Keratinocyte (primary cell): ENCODE measurements around the gene ITPKB. TPM values are rescaled to one million over a fixed set of nuclear protein-coding genes. Genes with fewer than 3 reads are reported as not detected.
A peak's percentile ranks its signal among the peaks of the same experiment; 100 is the strongest.

ENCODE experiments used
- DNase-seq: peaks from one replicate; pipeline ENCODE4 v3.0.0-alpha.2; 2011; ENCODE audit warnings: low read depth, missing footprints, low spot score
- FAIRE-seq: peaks from 2 replicates; lab custom pipeline; 2011; peaks lifted over from hg19 to GRCh38; lab: Jason Lieb, UNC
- H2AFZ ChIP-seq: 2 replicates; pipeline ENCODE4 v1.6.0; 2012; ENCODE audit warnings: low read length, control low read depth, inconsistent platforms; ENCODE audit not compliant: control insufficient read depth
- H3K27ac ChIP-seq: 2 replicates; pipeline ENCODE4 v1.5.1; 2011; ENCODE audit warnings: low read length; ENCODE audit not compliant: control insufficient read depth, insufficient read depth
- H3K27me3 ChIP-seq: 3 replicates; pipeline ENCODE4 v1.6.0; 2011; ENCODE audit warnings: low read length; ENCODE audit not compliant: control insufficient read depth, insufficient read depth; ENCODE audit errors: extremely low read depth
- H3K36me3 ChIP-seq, 2 experiments: 2 replicates in 1 of 2; 3 replicates in 1 of 2; pipeline ENCODE4 v1.5.1; 2011; ENCODE audit warnings: low read length in 2 of 2, mild to moderate bottlenecking in 1 of 2; ENCODE audit not compliant: control insufficient read depth in 2 of 2, insufficient read depth in 2 of 2; ENCODE audit errors: extremely low read depth in 1 of 2
- H3K4me1 ChIP-seq: 3 replicates; pipeline ENCODE4 v1.5.1; 2011; ENCODE audit warnings: low read length; ENCODE audit not compliant: control insufficient read depth, insufficient read depth; ENCODE audit errors: extremely low read depth
- H3K4me2 ChIP-seq: 3 replicates; pipeline ENCODE4 v1.6.0; 2011; ENCODE audit warnings: low read depth, low read length; ENCODE audit not compliant: control insufficient read depth, insufficient read depth; ENCODE audit errors: extremely low read depth
- H3K4me3 ChIP-seq, 3 experiments: fragments of 200-600 bp in 1 of 3; sonication (generic) in 1 of 3; 2 replicates in 2 of 3; 3 replicates in 1 of 3; pipeline ENCODE4 v1.5.1; 2011 to 2016; ENCODE audit warnings: low read length in 3 of 3, mild to moderate bottlenecking in 3 of 3, control low read depth in 2 of 3, inconsistent platforms in 1 of 3, low read depth in 1 of 3, mixed read lengths in 1 of 3, mixed run types in 1 of 3, moderate library complexity in 1 of 3; ENCODE audit not compliant: control insufficient read depth in 2 of 3, insufficient read depth in 2 of 3; ENCODE audit errors: extremely low read depth in 1 of 3
- H3K79me2 ChIP-seq: 2 replicates; pipeline ENCODE4 v1.6.0; 2012; ENCODE audit warnings: low read length; ENCODE audit not compliant: control insufficient read depth, insufficient read depth
- H3K9ac ChIP-seq: 3 replicates; pipeline ENCODE4 v1.6.0; 2011; ENCODE audit warnings: low read length; ENCODE audit not compliant: control insufficient read depth, insufficient read depth; ENCODE audit errors: extremely low read depth
- H3K9me1 ChIP-seq: 3 replicates; pipeline ENCODE4 v1.6.0; 2011; ENCODE audit warnings: low read length; ENCODE audit not compliant: control insufficient read depth, insufficient read depth; ENCODE audit errors: extremely low read depth
- H3K9me3 ChIP-seq: 2 replicates; pipeline ENCODE4 v1.5.1; 2012; ENCODE audit warnings: low read depth, low read length; ENCODE audit not compliant: control insufficient read depth
- H4K20me1 ChIP-seq: 3 replicates; pipeline ENCODE4 v1.6.0; 2011; ENCODE audit warnings: low read length; ENCODE audit not compliant: control insufficient read depth, insufficient read depth; ENCODE audit errors: extremely low read depth
- EZH2 ChIP-seq: IDR thresholded peaks from one replicate; pipeline ENCODE4 v1.6.1; 2012; ENCODE audit warnings: inconsistent platforms, mild to moderate bottlenecking, low read length, moderate library complexity
- dilution Hi-C: fragments of 300-500 bp; cut with MboI; formaldehyde crosslinking; loops from one replicate; pipeline ENCODE4 v1.7.0; 2020; ENCODE audit warnings: low sequenced_read_pairs; ENCODE audit not compliant: extremely low pct_ligation_motif_present
- polyA plus RNA-seq, 5 experiments: library from polyadenylated mRNA; depleted of rRNA in 3 of 5; stranded (reverse) in 3 of 5; stranded (forward) in 1 of 5; unstranded in 1 of 5; fragments of >200 nt; gene quantifications; 1 replicate in 1 of 5; 2 replicates in 3 of 5; 3 replicates in 1 of 5; pipeline versions ENCODE4 v1.2.1 to v1.2.3, GENCODE V29; 2011 to 2012; ENCODE audit warnings: missing spikeins in 2 of 5, low read depth in 1 of 5, low replicate concordance in 1 of 5
- TF ChIP-seq, protein P1 (sequence below), 3 experiments: IDR thresholded peaks in 1 of 3; conservative IDR thresholded peaks in 1 of 3; optimal IDR thresholded peaks in 1 of 3; 2 replicates in 2 of 3; 3 replicates in 1 of 3; pipeline versions ENCODE3 to v1.5.1; 2011; ENCODE audit warnings: low read length in 3 of 3, mild to moderate bottlenecking in 3 of 3, moderate library complexity in 2 of 3, control low read depth in 1 of 3, inconsistent platforms in 1 of 3; ENCODE audit not compliant: insufficient read depth in 2 of 3; ENCODE audit errors: extremely low read depth in 1 of 3

Gene ITPKB
- polyA plus RNA-seq, 1 donor (not counting 4 experiments of a cell fraction or from before 2014, with no cell fraction given): 3.2 TPM

DNA sequence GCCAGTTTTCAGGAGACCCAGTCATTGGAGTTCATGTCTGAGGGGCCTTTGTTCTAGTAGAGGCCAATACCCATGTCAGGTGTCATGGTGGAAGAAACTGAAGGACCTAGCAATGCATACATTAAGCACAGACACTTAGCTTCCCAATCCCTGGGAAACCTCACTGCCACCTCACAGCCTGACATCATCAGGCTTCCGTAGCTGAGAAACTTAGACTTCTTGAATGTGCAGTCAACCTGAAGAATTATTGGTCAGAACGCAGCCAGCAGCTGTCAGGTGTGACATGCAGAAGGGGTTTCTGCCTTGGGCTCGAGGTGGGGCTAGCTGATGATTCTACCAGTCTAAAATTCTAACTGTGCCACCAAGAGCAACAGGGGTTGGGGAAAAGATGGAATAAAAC lies 1.9 kb upstream of the ITPKB start:
- H3K9me1 ChIP-seq: no peaks in the 10 kb centered on the region
- TF ChIP-seq EZH2: no peak
- TF ChIP-seq, protein P1, sequence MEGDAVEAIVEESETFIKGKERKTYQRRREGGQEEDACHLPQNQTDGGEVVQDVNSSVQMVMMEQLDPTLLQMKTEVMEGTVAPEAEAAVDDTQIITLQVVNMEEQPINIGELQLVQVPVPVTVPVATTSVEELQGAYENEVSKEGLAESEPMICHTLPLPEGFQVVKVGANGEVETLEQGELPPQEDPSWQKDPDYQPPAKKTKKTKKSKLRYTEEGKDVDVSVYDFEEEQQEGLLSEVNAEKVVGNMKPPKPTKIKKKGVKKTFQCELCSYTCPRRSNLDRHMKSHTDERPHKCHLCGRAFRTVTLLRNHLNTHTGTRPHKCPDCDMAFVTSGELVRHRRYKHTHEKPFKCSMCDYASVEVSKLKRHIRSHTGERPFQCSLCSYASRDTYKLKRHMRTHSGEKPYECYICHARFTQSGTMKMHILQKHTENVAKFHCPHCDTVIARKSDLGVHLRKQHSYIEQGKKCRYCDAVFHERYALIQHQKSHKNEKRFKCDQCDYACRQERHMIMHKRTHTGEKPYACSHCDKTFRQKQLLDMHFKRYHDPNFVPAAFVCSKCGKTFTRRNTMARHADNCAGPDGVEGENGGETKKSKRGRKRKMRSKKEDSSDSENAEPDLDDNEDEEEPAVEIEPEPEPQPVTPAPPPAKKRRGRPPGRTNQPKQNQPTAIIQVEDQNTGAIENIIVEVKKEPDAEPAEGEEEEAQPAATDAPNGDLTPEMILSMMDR (optimal IDR thresholded peaks at IDR 0.05 in 1 of 3, IDR thresholded peaks at IDR 0.05 in 1 of 3, conservative IDR thresholded peaks at IDR 0.05 in 1 of 3; ENCODE audit: extremely low read depth in 1 of 3, insufficient read depth in 2 of 3, low read length in 3 of 3): no peak

DNA sequence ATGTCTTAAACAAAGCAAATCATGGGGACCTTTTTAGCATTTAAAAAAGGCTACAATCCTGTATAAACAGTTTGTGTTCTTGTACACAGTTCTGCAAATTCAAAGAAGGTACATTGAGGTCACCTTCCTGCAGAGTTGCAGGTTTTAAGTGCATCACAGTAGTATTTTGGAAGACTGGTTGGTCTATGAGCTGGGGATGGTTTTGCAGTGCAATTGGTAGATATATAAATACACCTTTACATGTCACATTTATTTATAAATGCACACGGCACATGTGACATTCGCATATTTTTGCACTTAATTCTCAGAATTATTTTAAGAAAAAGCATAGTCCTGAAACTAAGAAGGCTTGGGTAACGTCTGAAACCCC lies 599 bp upstream of the ITPKB start:
- Histone ChIP-seq H3K4me1 (peaks cover 5% of the 10 kb centered on the region), H3K36me3 (peaks cover 3 to 5% of the 10 kb centered on the region in 2 experiments), H4K20me1 (no peaks in the 10 kb centered on the region), H3K4me2 (peak overlapping the region; percentile 84), H3K4me3 (peak overlapping the region in 1 of 3 experiments; percentile 75), H3K79me2 (peaks cover 9% of the 10 kb centered on the region), H3K9me3 (no peaks in the 10 kb centered on the region), H2AFZ (peak overlapping the region; percentile 39), H3K9ac (peak overlapping the region; percentile 82), H3K9me1 (no peaks in the 10 kb centered on the region), H3K27ac (no peak overlapping the region), H3K27me3 (no peaks in the 10 kb centered on the region)
- FAIRE-seq (no peak), DNase-seq (no peak)
- dilution Hi-C loops: no loop called here
- TF ChIP-seq, protein P1 (optimal IDR thresholded peaks at IDR 0.05 in 1 of 3, IDR thresholded peaks at IDR 0.05 in 1 of 3, conservative IDR thresholded peaks at IDR 0.05 in 1 of 3; ENCODE audit: extremely low read depth in 1 of 3, insufficient read depth in 2 of 3, low read length in 3 of 3): no peak
- TF ChIP-seq EZH2: no peak

More for the DNA sequence above, 1.9 kb upstream of the ITPKB start:
- no peaks in the 10 kb centered on the region for H3K9me3 ChIP-seq
- no peak for DNase-seq
- peaks cover 7% of the 10 kb centered on the region for H3K79me2 ChIP-seq
- H3K27me3 ChIP-seq: no peaks in the 10 kb centered on the region
- no peaks in the 10 kb centered on the region for H4K20me1 ChIP-seq
- H3K4me1 ChIP-seq: peaks cover 5% of the 10 kb centered on the region
- H2AFZ ChIP-seq: no peak overlapping the region
- peaks cover 3% of the 10 kb centered on the region in 2 experiments for H3K36me3 ChIP-seq
- dilution Hi-C loops: no loop called here
- no peak overlapping the region for H3K4me2 ChIP-seq
- H3K9ac ChIP-seq: no peak overlapping the region
- no peak for FAIRE-seq
- H3K4me3 ChIP-seq: no peak overlapping the region
- no peak overlapping the region for H3K27ac ChIP-seq
